Astrocyte of the spinal cord (primary cell): ENCODE data around the gene OR6J1.

ENCODE experiments used
- DNase-seq: peaks from one replicate; pipeline ENCODE4 v3.0.0; 2011; ENCODE audit warnings: low read depth, low spot score
- H3K4me3 ChIP-seq: 2 replicates; pipeline ENCODE4 v1.5.1; 2011; ENCODE audit warnings: low read depth, mild to moderate bottlenecking, low read length, moderate library complexity
- CTCF ChIP-seq: IDR thresholded peaks from 2 replicates; pipeline ENCODE4 v1.5.1; 2012; ENCODE audit warnings: low read depth, mild to moderate bottlenecking, low read length, inconsistent platforms
- in situ Hi-C: cut with HindIII; loops from 2 replicates; pipeline ENCODE4 v1.10.0; 2017; ENCODE audit warnings: low sequenced_read_pairs

Gene OR6J1

GRCh38 chr14:22600027-22600426, 44.1 kb downstream of the OR6J1 start:
- no peak for TF ChIP-seq CTCF
- in situ Hi-C loops = no loop called here
- H3K4me3 ChIP-seq = no peak overlapping the region
- no peak for DNase-seq

GRCh38 chr14:22599349-22599748, 44.8 kb downstream of the OR6J1 start:
- in situ Hi-C loops = no loop called here
- DNase-seq = no peak
- no peak for TF ChIP-seq CTCF
- peak overlapping the region; percentile 84 for H3K4me3 ChIP-seq

DNA sequence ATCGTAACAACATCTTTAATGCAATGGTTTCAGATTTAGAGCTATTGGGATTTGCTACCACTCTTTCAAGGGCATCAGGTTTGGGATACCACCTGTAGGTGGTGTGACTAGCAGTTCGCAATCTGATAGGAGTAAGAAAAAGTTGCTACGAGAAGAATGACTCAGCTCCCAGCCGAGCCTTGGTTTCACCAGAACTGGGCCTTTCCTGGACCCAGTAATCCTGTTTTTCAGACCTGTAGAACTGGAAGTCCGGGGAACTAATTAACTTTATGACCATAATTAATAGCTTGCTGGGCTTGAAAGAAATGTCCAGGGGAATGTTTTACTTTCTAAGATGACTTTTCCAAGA, 45.3 kb downstream of the OR6J1 start:
- peak; percentile 59 for DNase-seq
- in situ Hi-C loops = no loop called here
- H3K4me3 ChIP-seq = peak overlapping the region; percentile 84
- peak; percentile 47 for TF ChIP-seq CTCF

- in situ Hi-C loops = no loop called here
- no peak for TF ChIP-seq CTCF
- DNase-seq = peak; percentile 67
- H3K4me3 ChIP-seq = peak within 1 kb of the TSS; percentile 84
Observed at GRCh38 chr14:22598099-22598895, 45.9 kb downstream of the OR6J1 start, which contains the start of gene ABHD4. TSS of gene ABHD4 (plus strand) at chr14:22598300. CDS start at chr14:22598307, 7 bp downstream.

DNA sequence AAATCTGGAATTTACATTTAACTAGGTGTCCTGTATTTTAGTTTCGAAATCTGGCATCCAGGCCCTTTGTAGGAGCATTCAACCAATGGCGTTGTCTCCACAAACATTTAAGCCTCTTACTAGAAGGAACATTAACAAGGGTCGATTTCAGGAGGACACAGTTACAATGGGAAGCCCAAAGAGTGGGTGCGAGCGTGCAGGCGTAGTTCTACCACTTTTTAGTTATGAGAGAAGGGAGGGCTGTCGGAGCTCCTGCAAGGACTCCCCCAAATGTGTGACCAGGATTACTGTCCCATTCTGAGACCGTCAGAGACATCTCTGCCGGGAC, 46.4 kb downstream of the OR6J1 start:
- TF ChIP-seq CTCF = no peak
- in situ Hi-C loops = no loop called here
- peak overlapping the region; percentile 84 for H3K4me3 ChIP-seq
- DNase-seq = no peak

DNA sequence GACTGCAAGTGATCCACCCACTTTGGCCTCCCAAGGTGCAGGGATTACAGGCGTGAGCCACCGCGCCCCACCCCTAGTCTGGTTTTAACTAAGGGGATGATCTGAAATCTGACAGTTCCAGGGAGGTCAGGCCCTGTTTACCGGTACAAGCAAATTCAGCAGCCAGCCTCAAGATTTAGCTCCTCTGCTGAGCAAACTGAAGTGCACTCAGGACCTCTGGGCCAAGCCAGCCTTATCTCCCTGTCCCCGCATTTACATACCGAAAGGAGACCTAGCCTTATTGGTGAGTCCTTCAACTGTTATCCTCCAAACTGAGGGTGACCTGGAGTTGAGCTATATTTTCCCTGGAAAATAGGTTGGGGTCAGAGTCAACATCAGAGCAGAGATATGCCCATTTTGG, 46.9 kb downstream of the OR6J1 start:
- in situ Hi-C loops = no loop called here
- TF ChIP-seq CTCF = no peak
- no peak overlapping the region for H3K4me3 ChIP-seq
- no peak for DNase-seq
